ENCODE results near the gene LIF.

- TF ChIP-seq, protein P1, sequence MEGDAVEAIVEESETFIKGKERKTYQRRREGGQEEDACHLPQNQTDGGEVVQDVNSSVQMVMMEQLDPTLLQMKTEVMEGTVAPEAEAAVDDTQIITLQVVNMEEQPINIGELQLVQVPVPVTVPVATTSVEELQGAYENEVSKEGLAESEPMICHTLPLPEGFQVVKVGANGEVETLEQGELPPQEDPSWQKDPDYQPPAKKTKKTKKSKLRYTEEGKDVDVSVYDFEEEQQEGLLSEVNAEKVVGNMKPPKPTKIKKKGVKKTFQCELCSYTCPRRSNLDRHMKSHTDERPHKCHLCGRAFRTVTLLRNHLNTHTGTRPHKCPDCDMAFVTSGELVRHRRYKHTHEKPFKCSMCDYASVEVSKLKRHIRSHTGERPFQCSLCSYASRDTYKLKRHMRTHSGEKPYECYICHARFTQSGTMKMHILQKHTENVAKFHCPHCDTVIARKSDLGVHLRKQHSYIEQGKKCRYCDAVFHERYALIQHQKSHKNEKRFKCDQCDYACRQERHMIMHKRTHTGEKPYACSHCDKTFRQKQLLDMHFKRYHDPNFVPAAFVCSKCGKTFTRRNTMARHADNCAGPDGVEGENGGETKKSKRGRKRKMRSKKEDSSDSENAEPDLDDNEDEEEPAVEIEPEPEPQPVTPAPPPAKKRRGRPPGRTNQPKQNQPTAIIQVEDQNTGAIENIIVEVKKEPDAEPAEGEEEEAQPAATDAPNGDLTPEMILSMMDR (IDR thresholded peaks at IDR 0.05) = no peak
- TF ChIP-seq ZFX (IDR thresholded peaks at IDR 0.05; ENCODE audit: borderline replicate concordance) = no peak
Measured at GRCh38 chr22:30253205-30253852, 6.8 kb upstream of the LIF start.

Measured in 22Rv1 (cell line).